Type B pancreatic cell (in vitro differentiated cells): ENCODE measurements around the gene PRG3. TPM values are rescaled to one million over a fixed set of nuclear protein-coding genes. Genes with fewer than 3 reads are reported as not detected.

Source experiments
- DNase-seq: peaks from one replicate; pipeline ENCODE4 v3.0.0; 2021; ENCODE audit warnings: mixed read lengths; ENCODE audit not compliant: unreplicated experiment; ENCODE audit errors: extremely low spot score
- H3K27ac Mint-ChIP-seq: 2 replicates; pipeline ENCODE4 v1.8.0; 2021; ENCODE audit warnings: mild to moderate bottlenecking, mixed read lengths
- H3K27me3 Mint-ChIP-seq: 2 replicates; pipeline ENCODE4 v1.8.0; 2021; ENCODE audit warnings: mixed read lengths
- H3K36me3 Mint-ChIP-seq: 2 replicates; pipeline ENCODE4 v1.8.0; 2021; ENCODE audit warnings: mixed read lengths
- H3K4me1 Mint-ChIP-seq: one replicate; pipeline ENCODE4 v1.8.0; 2021; ENCODE audit warnings: mixed read lengths; ENCODE audit not compliant: unreplicated experiment
- H3K4me3 Mint-ChIP-seq: 2 replicates; pipeline ENCODE4 v1.8.0; 2021; ENCODE audit warnings: mild to moderate bottlenecking, mixed read lengths
- H3K9me3 Mint-ChIP-seq: 2 replicates; pipeline ENCODE4 v1.8.0; 2021; ENCODE audit warnings: mixed read lengths
- total RNA-seq: library from RNA; stranded (reverse); gene quantifications from 2 replicates; pipeline ENCODE4 v1.2.1, GENCODE V29; 2021; ENCODE audit warnings: low replicate concordance
- TF ChIP-seq, protein P1 (sequence below): fragments of 200-600 bp; sonication (generic); conservative IDR thresholded peaks from 2 replicates; pipeline ENCODE4 v1.5.0; 2021; ENCODE audit warnings: antibody characterized with exemption, mild to moderate bottlenecking

The PRG3 gene
- total RNA-seq, 1 donor from 2014 or later = not detected

- DNase-seq = no peak
- Mint-ChIP-seq H3K9me3 (no peaks in the 10 kb centered on the region), H3K27ac (no peak overlapping the region), H3K36me3 (no peaks in the 10 kb centered on the region), H3K27me3 (peaks cover 6% of the 10 kb centered on the region), H3K4me3 (no peak overlapping the region), H3K4me1 (peaks cover 15% of the 10 kb centered on the region)
- TF ChIP-seq, protein P1, sequence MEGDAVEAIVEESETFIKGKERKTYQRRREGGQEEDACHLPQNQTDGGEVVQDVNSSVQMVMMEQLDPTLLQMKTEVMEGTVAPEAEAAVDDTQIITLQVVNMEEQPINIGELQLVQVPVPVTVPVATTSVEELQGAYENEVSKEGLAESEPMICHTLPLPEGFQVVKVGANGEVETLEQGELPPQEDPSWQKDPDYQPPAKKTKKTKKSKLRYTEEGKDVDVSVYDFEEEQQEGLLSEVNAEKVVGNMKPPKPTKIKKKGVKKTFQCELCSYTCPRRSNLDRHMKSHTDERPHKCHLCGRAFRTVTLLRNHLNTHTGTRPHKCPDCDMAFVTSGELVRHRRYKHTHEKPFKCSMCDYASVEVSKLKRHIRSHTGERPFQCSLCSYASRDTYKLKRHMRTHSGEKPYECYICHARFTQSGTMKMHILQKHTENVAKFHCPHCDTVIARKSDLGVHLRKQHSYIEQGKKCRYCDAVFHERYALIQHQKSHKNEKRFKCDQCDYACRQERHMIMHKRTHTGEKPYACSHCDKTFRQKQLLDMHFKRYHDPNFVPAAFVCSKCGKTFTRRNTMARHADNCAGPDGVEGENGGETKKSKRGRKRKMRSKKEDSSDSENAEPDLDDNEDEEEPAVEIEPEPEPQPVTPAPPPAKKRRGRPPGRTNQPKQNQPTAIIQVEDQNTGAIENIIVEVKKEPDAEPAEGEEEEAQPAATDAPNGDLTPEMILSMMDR = no peak
These were observed 23.1 kb downstream of the PRG3 start for GRCh38 chr11:57357856-57358255.

- no peaks in the 10 kb centered on the region for H3K9me3 Mint-ChIP-seq
- H3K36me3 Mint-ChIP-seq = no peaks in the 10 kb centered on the region
- TF ChIP-seq, protein P1 = no peak
- H3K4me3 Mint-ChIP-seq = no peak overlapping the region
- no peak for DNase-seq
- peaks cover 15% of the 10 kb centered on the region for H3K4me1 Mint-ChIP-seq
- peaks cover 6% of the 10 kb centered on the region for H3K27me3 Mint-ChIP-seq
- no peak overlapping the region for H3K27ac Mint-ChIP-seq
These were observed 23.6 kb downstream of the PRG3 start for GRCh38 chr11:57357310-57357709.

DNA sequence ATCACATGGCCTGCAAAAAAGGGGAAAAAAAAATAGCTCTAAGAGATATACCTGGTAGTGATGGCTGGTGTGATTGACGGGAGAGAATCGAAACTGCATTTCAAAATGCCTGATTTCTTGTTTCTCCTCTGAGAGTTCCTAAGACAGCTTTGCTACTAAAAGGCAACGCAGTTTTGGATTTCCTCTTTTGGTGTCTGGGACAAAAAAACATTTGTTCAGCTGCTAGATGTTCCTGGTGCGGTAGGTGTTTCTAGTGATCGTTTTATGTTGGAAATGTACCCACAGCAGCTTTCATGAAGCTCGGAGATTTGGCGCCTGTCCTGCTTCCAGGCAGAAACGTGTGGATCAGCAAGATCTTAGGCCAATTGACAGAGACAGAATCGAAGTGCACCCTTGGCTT lies 24.7 kb downstream of the PRG3 start:
- no peaks in the 10 kb centered on the region for H3K9me3 Mint-ChIP-seq
- TF ChIP-seq, protein P1 = no peak
- DNase-seq = no peak
- H3K4me3 Mint-ChIP-seq = no peak overlapping the region
- H3K4me1 Mint-ChIP-seq = peaks cover 15% of the 10 kb centered on the region
- no peaks in the 10 kb centered on the region for H3K36me3 Mint-ChIP-seq
- H3K27me3 Mint-ChIP-seq = peaks cover 6% of the 10 kb centered on the region
- H3K27ac Mint-ChIP-seq = no peak overlapping the region

DNA sequence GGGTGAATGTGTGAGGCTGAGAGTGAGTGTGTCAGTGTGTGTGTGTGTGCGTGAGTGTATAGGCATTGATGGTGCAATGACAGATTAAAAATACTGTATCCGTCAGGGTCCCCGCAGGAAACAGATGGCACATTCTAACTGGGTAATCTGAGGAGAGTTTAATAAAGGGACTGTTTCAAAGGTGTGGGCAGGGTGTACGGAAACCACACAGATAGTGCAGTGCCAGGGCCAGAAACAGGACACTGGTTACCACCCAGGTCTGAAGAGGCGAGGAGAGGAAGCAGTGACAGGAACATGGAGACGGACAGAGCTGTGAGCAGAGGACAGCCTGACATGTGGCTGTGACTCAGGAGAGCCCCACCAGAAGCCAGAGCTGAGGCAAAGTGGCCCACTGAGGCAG lies 26.3 kb downstream of the PRG3 start:
- Mint-ChIP-seq H3K27me3 (peaks cover 9% of the 10 kb centered on the region), H3K4me3 (no peak overlapping the region), H3K4me1 (peaks cover 13% of the 10 kb centered on the region), H3K27ac (no peak overlapping the region), H3K36me3 (no peaks in the 10 kb centered on the region), H3K9me3 (no peaks in the 10 kb centered on the region)
- TF ChIP-seq, protein P1 = no peak
- no peak for DNase-seq

GRCh38 chr11:57353852-57354251 lies 27.1 kb downstream of the PRG3 start:
- peaks cover 10% of the 10 kb centered on the region for H3K4me1 Mint-ChIP-seq
- DNase-seq = no peak
- peaks cover 9% of the 10 kb centered on the region for H3K27me3 Mint-ChIP-seq
- TF ChIP-seq, protein P1 = no peak
- no peak overlapping the region for H3K4me3 Mint-ChIP-seq
- no peak overlapping the region for H3K27ac Mint-ChIP-seq
- H3K9me3 Mint-ChIP-seq = no peaks in the 10 kb centered on the region
- H3K36me3 Mint-ChIP-seq = no peaks in the 10 kb centered on the region

DNA sequence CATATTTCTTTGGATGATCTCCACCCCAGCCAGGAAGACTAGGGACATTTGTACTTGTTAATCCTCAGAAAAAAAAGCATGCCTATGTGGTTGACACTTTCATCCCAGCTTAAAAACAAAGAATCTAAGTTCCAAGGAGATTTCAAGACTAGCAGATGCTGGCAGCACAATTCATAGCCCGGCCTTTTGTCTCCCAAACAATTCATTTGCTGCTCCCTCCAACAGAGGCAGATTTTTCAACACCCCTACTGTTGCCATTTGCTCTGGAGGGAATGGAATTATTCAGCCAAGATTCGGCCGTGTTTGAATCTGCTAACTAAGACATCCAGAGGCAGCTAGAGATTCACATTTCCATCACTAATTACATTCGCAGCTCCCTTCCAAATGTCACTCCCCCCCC lies 27.5 kb downstream of the PRG3 start:
- H3K36me3 Mint-ChIP-seq = no peaks in the 10 kb centered on the region
- H3K9me3 Mint-ChIP-seq = no peaks in the 10 kb centered on the region
- no peak overlapping the region for H3K27ac Mint-ChIP-seq
- H3K4me1 Mint-ChIP-seq = peaks cover 6% of the 10 kb centered on the region
- DNase-seq = no peak
- no peak overlapping the region for H3K4me3 Mint-ChIP-seq
- H3K27me3 Mint-ChIP-seq = peaks cover 5% of the 10 kb centered on the region
- TF ChIP-seq, protein P1 = no peak
